Sigmoid colon (tissue), 7 donors: ENCODE results near the gene EEIG2. TPM values are rescaled to one million over a fixed set of nuclear protein-coding genes. Genes with fewer than 3 reads are reported as not detected.
A peak's percentile ranks its signal among the peaks of the same experiment; 100 is the strongest.

ENCODE experiments used
- DNase-seq: peaks from one replicate; pipeline ENCODE4 v3.0.0-alpha.2; 2019
- H3K27ac ChIP-seq, 4 donors: fragments of 200-600 bp; sonication (generic); one replicate each; pipeline ENCODE4 v1.5.1; 2016 to 2019; ENCODE audit warnings: mild to moderate bottlenecking in 1 of 4
- H3K27me3 ChIP-seq, 3 donors: fragments of 200-600 bp; sonication (generic); one replicate each; pipeline ENCODE4 v1.5.1; 2019; ENCODE audit warnings: mild to moderate bottlenecking in 1 of 3
- H3K36me3 ChIP-seq, 4 donors: fragments of 200-600 bp; sonication (generic); one replicate each; pipeline ENCODE4 v1.5.1; 2016 to 2019
- H3K4me1 ChIP-seq, 4 donors: fragments of 200-600 bp; sonication (generic); one replicate each; pipeline ENCODE4 v1.5.1; 2017 to 2019
- H3K4me3 ChIP-seq, 4 donors: fragments of 200-600 bp; sonication (generic); one replicate each; pipeline ENCODE4 v1.5.1; 2017 to 2019; ENCODE audit warnings: mild to moderate bottlenecking in 2 of 4, moderate library complexity in 1 of 4
- H3K9me3 ChIP-seq, 4 donors: fragments of 200-600 bp in 3 of 4; sonication (generic) in 3 of 4; one replicate each; pipeline versions ENCODE4 v1.5.1 to v1.6.1; 2013 to 2019
- CTCF ChIP-seq, 4 experiments: fragments of 450-650 bp in 3 of 4; fragments of 200-600 bp in 1 of 4; IDR thresholded peaks; one replicate each; pipeline ENCODE4 v1.5.1; 2016 to 2019; ENCODE audit warnings: antibody characterized with exemption in 4 of 4, mild to moderate bottlenecking in 3 of 4, moderate library complexity in 2 of 4
- EP300 ChIP-seq, 4 donors: sonication (generic); formaldehyde crosslinking; IDR thresholded peaks; one replicate each; pipeline ENCODE4 v1.6.1; 2017; ENCODE audit warnings: antibody characterized with exemption in 4 of 4
- POLR2A ChIP-seq, 2 donors: fragments of 450-650 bp; IDR thresholded peaks; one replicate each; pipeline ENCODE4 v1.6.1; 2016; ENCODE audit warnings: antibody characterized with exemption in 2 of 2, mild to moderate bottlenecking in 2 of 2, moderate library complexity in 2 of 2
- POLR2AphosphoS5 ChIP-seq, 4 donors: sonication (generic); formaldehyde crosslinking; IDR thresholded peaks; one replicate each; pipeline ENCODE4 v1.6.1; 2017; ENCODE audit warnings: antibody characterized with exemption in 4 of 4
- WGBS, 2 donors: extraction: QIAGEN DNeasy Blood & Tissue Kit; methylation state at CpG; one replicate each; pipeline ENCODE4 v1.1.7; 2013; 5-methylcytosine and 5-hydroxymethylcytosine counted together
- intact Hi-C: fragments of 100-400 bp; cut with DNase I; formaldehyde crosslinking; loops from one replicate; pipeline ENCODE4 v1.15.1; 2023
- polyA plus RNA-seq, 3 donors: library from polyadenylated mRNA; stranded (reverse); fragments of 200-250 nt; gene quantifications; one replicate each; pipeline ENCODE4 v1.2.3, GENCODE V29; 2013
- total RNA-seq, 4 donors: library from RNA; depleted of rRNA; stranded (reverse); fragments of >200 nt; gene quantifications; one replicate each; pipeline ENCODE4 v1.1.0, GENCODE V29; 2016
- donor health status: healthy with polysubstance abuse.
- donor health status: Bipolar disorder and iron deficiency.
- donor health status: healthy.

The EEIG2 gene
- total and polyA plus RNA-seq, 7 donors, result 10.6 to 17.2 (median 12.0) TPM

GRCh38 chr1:108595507-108595906, 35.6 kb downstream of the EEIG2 start:
- peaks cover 0 to 17% (median 5%) of the 10 kb centered on the region in 4 donors for H3K4me1 ChIP-seq

DNA sequence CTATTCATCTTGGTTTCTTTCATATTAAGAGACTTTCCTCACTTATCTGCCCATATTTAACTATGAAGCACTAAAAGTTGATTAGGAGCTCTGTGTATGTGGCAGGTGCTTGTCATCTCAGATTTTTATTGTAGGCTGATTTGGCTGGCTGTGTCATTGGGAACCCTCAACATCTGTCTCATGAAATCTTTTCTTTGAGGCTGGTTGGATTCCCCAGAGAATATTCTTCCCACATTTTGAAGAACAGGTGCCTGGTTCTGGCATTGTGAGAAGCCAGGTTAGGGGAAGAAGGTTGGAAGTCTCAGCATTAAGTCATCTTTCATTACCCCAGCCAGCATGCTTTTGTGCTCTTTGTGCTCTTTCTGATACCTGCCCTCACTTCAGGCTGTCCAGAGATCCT, 37.1 kb downstream of the EEIG2 start:
- no peak for TF ChIP-seq POLR2A (IDR thresholded peaks at IDR 0.05)

More at GRCh38 chr1:108595507-108595906, 35.6 kb downstream of the EEIG2 start:
- Histone ChIP-seq H3K27me3 (no peaks in the 10 kb centered on the region), H3K4me3 (no peak overlapping the region), H3K9me3 (no peaks in the 10 kb centered on the region), H3K36me3 (no peaks in the 10 kb centered on the region), H3K27ac (peak overlapping the region; percentile 25 to 51 (median 44))
- WGBS, 2 donors, result 12 to 54% methylated on average over 2 of the region's 2 CpGs
- no peak for DNase-seq
- no peak for TF ChIP-seq POLR2AphosphoS5 (IDR thresholded peaks at IDR 0.05)
- no peak for TF ChIP-seq EP300 (IDR thresholded peaks at IDR 0.05)
- no peak for TF ChIP-seq POLR2A (IDR thresholded peaks at IDR 0.05)
- TF ChIP-seq CTCF (IDR thresholded peaks at IDR 0.05), result no peak
- intact Hi-C loops, result no loop called here

GRCh38 chr1:108598340-108598739, 38.4 kb downstream of the EEIG2 start:
- no peak for TF ChIP-seq POLR2AphosphoS5 (IDR thresholded peaks at IDR 0.05)
- no peak for TF ChIP-seq POLR2A (IDR thresholded peaks at IDR 0.05)
- no peak for TF ChIP-seq CTCF (IDR thresholded peaks at IDR 0.05)
- no peak for TF ChIP-seq EP300 (IDR thresholded peaks at IDR 0.05)
- H3K27me3 ChIP-seq, result no peaks in the 10 kb centered on the region
- no peak for DNase-seq
- intact Hi-C loops, result no loop called here
- H3K36me3 ChIP-seq, result no peaks in the 10 kb centered on the region
- WGBS, 2 donors, result 21 to 73% methylated on average over 1 of the region's 1 CpG
- no peak overlapping the region for H3K4me3 ChIP-seq
- no peak overlapping the region for H3K27ac ChIP-seq
- no peaks in the 10 kb centered on the region for H3K9me3 ChIP-seq
- no peaks in the 10 kb centered on the region for H3K4me1 ChIP-seq

More for the DNA sequence above, 37.1 kb downstream of the EEIG2 start:
- DNase-seq, result no peak
- Histone ChIP-seq H3K4me1 (peaks cover 0 to 2% (median 0%) of the 10 kb centered on the region in 4 donors), H3K27ac (no peak overlapping the region), H3K4me3 (no peak overlapping the region), H3K27me3 (no peaks in the 10 kb centered on the region), H3K9me3 (no peaks in the 10 kb centered on the region), H3K36me3 (no peaks in the 10 kb centered on the region)
- intact Hi-C loops, result no loop called here

DNA sequence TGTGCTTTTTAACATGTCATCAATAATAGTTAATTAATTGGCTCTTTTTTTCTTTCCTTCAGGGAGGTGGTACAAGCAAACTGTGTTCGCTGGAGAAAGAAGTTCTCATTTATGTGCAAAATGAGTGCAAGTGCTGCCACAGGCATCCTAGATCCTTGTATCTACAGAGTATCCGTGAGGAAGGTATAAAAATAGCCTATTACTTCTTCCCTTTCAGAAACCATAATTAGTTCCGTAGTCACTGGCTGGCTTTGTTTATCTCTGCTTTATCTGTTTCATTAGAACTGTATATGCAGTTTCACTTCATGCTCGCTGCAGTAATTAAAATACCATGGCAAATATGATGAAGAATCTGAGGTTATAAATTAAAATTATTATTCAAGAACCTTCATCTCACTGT, 40.6 kb downstream of the EEIG2 start:
- intact Hi-C loops, result no loop called here
- Histone ChIP-seq H3K36me3 (no peaks in the 10 kb centered on the region), H3K27ac (no peak overlapping the region), H3K4me3 (no peak overlapping the region), H3K9me3 (no peaks in the 10 kb centered on the region), H3K27me3 (no peaks in the 10 kb centered on the region), H3K4me1 (no peaks in the 10 kb centered on the region)
- no peak for TF ChIP-seq POLR2A (IDR thresholded peaks at IDR 0.05)
- TF ChIP-seq EP300 (IDR thresholded peaks at IDR 0.05), result no peak
- no peak for TF ChIP-seq POLR2AphosphoS5 (IDR thresholded peaks at IDR 0.05)
- TF ChIP-seq CTCF (IDR thresholded peaks at IDR 0.05), result no peak
- WGBS, 2 donors, result 77 to 81% methylated on average over 4 of the region's 4 CpGs
- no peak for DNase-seq

- no peaks in the 10 kb centered on the region for H3K36me3 ChIP-seq
- WGBS, 2 donors, result 95 to 96% methylated on average over 1 of the region's 1 CpG
- DNase-seq, result no peak
- H3K4me1 ChIP-seq, result no peaks in the 10 kb centered on the region
- no peaks in the 10 kb centered on the region for H3K9me3 ChIP-seq
- TF ChIP-seq EP300 (IDR thresholded peaks at IDR 0.05) (no peak), CTCF (IDR thresholded peaks at IDR 0.05) (no peak), POLR2A (IDR thresholded peaks at IDR 0.05) (no peak), POLR2AphosphoS5 (IDR thresholded peaks at IDR 0.05) (no peak)
- no peak overlapping the region for H3K4me3 ChIP-seq
- intact Hi-C loops, result no loop called here
- H3K27ac ChIP-seq, result no peak overlapping the region
- no peaks in the 10 kb centered on the region for H3K27me3 ChIP-seq
These were observed 42.0 kb downstream of the EEIG2 start for GRCh38 chr1:108601708-108602410.
